MM.1S (cell line): ENCODE measurements around the gene ZCCHC7.

Experiments used
- CTCF ChIP-seq: fragments of 300-600 bp; sonication (generic); IDR thresholded peaks from 2 replicates; pipeline ENCODE4 v1.5.1; 2016; ENCODE audit warnings: antibody characterized with exemption, low read length, mixed read lengths
- EZH2phosphoT487 ChIP-seq: fragments of 300-600 bp; sonication (generic); IDR thresholded peaks from 2 replicates; pipeline ENCODE4 v1.6.1; 2018; ENCODE audit warnings: antibody characterized with exemption, low read length

DNA sequence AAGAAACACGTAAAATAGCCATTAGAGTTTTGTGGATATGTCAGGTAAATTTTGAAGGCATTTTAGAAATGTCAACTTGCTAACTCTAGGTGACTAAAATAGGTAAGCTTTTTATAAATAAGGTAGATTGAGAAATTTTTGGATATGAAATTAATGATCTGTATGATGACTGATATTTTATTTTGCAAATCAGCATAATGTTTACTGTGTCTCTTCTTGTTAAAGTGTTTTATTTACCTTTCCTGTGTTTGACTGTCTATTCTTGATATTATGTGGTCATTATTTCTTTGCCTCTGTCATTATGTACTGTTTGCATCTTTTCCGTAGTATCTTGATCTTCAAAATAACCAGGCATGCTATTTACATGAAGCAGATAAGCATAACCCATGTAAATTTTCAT lies 58.4 kb downstream of the ZCCHC7 start:
- TF ChIP-seq CTCF (no peak), EZH2phosphoT487 (no peak)
